H1 (cell line): ENCODE results near the gene THBS3. TPM values are rescaled to one million over a fixed set of nuclear protein-coding genes. Genes with fewer than 3 reads are reported as not detected.

ENCODE experiments used
- HDAC2 ChIP-seq, 2 experiments: fragments of 300-600 bp in 1 of 2; sonication (generic) in 1 of 2; IDR thresholded peaks; 2 replicates each; pipeline ENCODE4 v1.6.1; 2011 to 2012; ENCODE audit warnings: low read depth in 2 of 2, low read length in 2 of 2, mild to moderate bottlenecking in 2 of 2, moderate library complexity in 2 of 2, borderline replicate concordance in 1 of 2, inconsistent platforms in 1 of 2
- HDAC6 ChIP-seq: IDR thresholded peaks from one replicate; pipeline ENCODE4 v1.7.1; 2012; ENCODE audit warnings: low read depth, mild to moderate bottlenecking, inconsistent platforms, low read length, moderate library complexity
- TAF7 ChIP-seq: optimal IDR thresholded peaks from 2 replicates; pipeline ENCODE3; 2011; ENCODE audit warnings: low read depth, mild to moderate bottlenecking, inconsistent platforms, low read length, moderate library complexity, borderline replicate concordance
- polyA plus RNA-seq, 7 experiments: library from polyadenylated mRNA; depleted of rRNA in 3 of 7; stranded (reverse) in 5 of 7; unstranded in 2 of 7; fragments of >200 nt in 5 of 7; fragments of 200-250 nt in 2 of 7; gene quantifications; 1 replicate in 5 of 7; 2 replicates in 1 of 7; 4 replicates in 1 of 7; pipeline versions ENCODE4 v1.2.1 to v1.2.3, GENCODE V29; 2011 to 2013; ENCODE audit warnings: missing spikeins in 2 of 7, mixed read lengths in 2 of 7
- total RNA-seq: library from RNA; stranded (reverse); fragmentation: NEBNext Ultra II Directional; extraction: Animal tissue kit (Norgen Biotek cat#: 25700); gene quantifications from 2 replicates; pipeline ENCODE4 v1.2.1, GENCODE V29; 2021

The THBS3 gene
- total and polyA plus RNA-seq, 2 of the 8 experiments (the other 6 are each of a cell fraction or from before 2014, with no cell fraction given) = 3.0 to 3.5 TPM

DNA sequence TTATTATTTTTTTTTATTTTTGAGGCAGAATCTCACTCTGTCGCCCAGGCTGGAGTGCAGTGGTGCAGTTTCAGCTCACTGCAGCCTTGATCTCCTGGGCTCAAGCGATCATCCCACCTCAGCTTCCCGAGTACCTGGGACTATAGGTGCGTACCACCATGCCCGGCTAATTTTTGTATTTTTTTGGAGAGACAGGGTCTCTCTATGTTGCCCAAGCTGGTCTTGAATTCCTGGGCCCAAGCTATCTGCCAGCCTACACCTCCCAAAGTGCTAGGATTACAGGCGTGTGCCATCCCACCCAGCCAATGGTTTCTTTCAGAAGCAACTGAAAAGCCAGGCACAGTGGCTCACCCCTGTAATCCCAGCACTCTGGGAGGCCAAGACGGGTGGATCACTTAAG lies 36.9 kb downstream of the THBS3 start (continued):
- TF ChIP-seq HDAC6 (no peak), HDAC2 (IDR thresholded peaks at IDR 0.05; ENCODE audit: borderline replicate concordance in 1 of 2, low read depth in 2 of 2, low read length in 2 of 2) (no peak), TAF7 (no peak)
